GM18498 (cell line): ENCODE measurements around the gene ZNF343.

ENCODE experiments used
- ATAC-seq: cut with Tn5 transposase; IDR thresholded peaks from one replicate; pipeline ENCODE4 v1.9.1; 2021; ENCODE audit warnings: mild to moderate bottlenecking, moderate library complexity; ENCODE audit not compliant: unreplicated experiment

The ZNF343 gene

DNA sequence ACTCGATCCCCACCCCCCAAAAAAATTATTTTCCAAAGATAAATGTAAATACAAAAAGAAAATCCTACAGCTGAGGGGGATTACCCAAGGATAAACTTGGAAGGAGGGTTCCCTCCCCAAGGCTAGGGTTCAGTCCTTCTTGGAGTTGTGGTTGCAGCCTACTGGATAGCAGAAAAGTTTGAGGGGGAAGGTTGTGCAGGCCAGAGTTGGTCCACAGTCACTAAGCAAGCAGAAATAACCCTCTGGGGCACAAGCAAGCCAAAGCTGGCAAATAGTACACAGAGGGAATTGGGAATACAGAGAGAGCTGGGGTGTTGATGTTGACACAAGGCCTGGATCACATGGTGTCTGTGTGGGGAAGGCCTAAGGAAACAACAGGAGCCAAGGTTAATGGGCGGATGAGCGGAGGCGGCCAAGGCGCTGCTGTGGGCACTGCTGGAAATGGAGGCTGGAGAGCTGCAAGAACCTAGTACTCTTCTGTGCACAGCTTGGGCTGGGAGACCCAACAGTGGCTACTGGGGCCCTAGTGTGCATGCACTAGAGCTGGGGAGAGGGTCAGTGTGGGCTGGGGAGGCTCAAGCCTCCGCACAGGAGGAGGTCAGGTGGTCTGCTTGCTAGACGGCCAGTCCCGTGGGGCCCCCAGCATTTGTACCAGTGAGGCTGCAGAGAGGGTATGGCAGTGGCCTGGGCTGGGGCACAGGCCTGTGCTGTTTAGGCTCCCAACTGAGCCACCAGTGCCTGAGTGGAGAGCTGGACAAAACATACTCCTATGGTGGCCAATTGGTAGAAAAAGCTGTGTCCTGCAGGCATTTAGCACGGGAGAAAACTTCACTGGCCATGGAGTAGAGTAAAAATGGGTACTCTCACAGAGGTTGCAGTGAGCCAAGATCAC, 32.6 kb downstream of the ZNF343 start:
- ATAC-seq, result no peak

DNA sequence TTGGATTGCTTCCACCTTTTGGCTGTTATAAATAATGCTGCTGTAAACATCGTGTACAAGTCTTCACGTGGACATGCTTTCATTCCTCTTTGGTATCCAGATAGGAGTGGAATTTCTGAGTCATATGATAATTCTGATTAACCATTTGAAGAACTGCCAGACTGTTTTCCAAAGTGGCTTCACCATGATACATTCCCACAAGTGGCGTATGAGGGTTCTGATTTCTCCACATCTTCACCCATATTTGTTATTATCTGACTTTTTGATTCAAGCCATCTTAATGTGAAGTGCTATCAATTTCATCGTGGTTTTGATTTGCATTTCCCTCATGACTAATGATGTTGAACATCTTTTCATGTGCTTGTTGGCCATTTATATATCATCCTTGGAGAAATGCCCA, 35.2 kb downstream of the ZNF343 start:
- no peak for ATAC-seq

DNA sequence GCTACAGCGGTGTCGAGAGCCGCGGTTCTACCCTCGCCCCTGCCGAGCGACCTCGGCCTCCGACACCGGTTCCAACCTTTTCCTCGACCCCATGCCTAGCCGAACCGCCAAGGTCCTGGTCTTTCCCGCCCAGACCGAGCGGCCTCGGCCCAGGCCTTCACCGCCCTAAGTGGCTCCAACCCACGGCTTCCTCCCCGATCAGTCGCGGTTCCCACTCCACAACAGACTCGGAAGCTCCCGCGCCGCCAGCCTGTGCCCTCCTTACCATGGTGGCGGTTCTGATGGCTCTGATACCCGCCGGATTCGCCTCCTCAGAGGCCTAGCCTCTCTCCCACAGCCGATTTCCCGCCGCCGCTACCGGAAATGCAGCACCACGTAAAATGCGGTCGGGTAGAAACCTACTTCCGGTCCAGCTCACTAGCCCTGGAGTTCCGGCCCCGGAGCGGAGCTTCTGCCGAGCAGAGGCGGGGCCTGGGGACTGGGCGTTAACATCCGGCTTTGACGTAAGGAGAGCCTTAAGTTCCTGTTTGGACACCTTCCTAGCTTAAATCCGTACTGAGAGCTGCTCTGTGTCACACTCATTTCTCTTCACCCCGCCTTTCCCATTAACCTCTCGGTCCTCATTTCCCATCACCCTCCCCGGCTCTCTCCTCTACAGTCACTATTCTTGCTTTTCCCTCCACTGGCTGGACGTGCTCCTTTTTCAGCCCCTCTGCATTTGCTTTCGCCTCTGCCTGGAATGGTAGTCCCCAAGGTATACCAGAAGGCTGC, 38.1 kb downstream of the ZNF343 start, which contains the start of gene SNRPB:
TSS of gene SNRPB (minus strand) at position 367 of the 771 bp plus-strand sequence. CDS start at position 268, 99 bp downstream.
- ATAC-seq, result peak; percentile 95

- peak; percentile 32 for ATAC-seq
Observed at GRCh38 chr20:2469991-2470422, 38.7 kb downstream of the ZNF343 start.

GRCh38 chr20:2468581-2469407, 39.9 kb downstream of the ZNF343 start:
- ATAC-seq, result no peak

- ATAC-seq, result no peak
Observed at GRCh38 chr20:2467412-2467811, 41.3 kb downstream of the ZNF343 start.

DNA sequence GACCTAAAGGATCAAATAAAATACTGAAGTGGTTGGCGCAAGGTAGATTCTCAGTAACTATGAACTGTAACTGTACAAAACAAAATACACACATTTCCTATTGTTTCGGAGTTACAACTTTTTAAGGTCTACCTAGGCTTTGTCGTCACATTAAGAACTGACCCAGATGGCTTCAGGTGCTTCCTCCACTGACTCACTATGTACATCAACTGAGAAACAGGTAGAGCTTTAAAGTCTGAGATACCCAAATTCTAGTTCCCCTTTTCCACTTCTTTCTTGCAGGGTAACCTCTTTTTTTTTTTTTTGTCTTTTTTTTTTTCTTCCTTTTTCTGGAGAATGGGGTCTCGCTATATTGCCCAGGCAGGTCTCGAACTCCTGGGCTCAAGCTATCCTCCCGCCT, 43.6 kb downstream of the ZNF343 start:
- no peak for ATAC-seq

GRCh38 chr20:2463616-2464365, 44.9 kb downstream of the ZNF343 start:
- no peak for ATAC-seq

DNA sequence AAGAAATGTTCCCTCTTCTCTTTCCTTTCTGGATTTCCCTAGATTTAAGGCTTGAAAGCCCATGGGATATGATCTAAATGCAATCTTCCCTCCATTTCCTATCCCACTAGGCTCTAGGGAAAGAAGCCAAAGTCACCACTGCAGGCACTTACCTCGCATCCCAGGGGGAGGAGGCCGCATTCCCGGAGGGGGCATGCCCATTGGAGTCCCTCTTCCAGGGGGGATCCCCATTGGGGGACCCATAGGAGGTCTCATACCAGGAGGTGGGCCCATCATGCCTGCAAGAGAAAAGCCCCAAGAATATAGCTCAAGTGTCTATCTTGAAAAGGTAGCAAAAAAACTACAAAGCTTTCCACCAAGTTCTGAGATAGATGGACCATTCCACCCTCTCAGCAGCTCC, 46.2 kb downstream of the ZNF343 start:
- ATAC-seq, result no peak

DNA sequence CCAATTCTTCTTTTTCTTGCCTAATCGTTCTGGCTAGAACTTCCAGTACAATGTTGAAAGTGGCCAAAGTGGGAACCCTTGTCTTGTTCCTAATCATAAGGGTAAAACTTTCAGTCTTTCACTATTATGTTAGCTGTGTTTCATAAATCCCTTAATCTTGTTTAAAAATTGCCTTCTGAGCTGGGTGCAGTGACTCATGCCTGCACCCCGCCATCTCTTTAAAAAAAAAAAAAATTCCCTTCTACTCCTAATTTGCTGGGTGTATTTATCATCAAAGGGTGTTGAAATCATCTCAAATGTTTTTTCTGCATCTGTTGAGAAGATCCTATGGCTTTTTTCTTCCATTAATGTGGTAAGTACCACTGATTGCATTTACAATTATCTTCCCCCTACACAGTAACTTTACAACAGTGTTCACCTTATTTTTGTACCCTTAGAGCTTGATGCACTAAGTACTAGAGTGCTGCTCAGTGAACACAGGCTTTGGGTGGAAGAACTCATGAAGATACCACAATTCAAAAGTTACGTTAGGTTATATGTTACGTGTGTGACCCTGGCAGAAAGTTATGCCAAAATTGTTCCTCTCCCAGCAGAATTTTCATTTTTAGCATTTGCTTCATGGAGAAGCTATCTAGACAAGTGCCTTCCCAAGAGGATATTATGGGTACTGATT, 47.8 kb downstream of the ZNF343 start:
- no peak for ATAC-seq

- ATAC-seq, result no peak
Observed at GRCh38 chr20:2459981-2460751, 48.5 kb downstream of the ZNF343 start.

DNA sequence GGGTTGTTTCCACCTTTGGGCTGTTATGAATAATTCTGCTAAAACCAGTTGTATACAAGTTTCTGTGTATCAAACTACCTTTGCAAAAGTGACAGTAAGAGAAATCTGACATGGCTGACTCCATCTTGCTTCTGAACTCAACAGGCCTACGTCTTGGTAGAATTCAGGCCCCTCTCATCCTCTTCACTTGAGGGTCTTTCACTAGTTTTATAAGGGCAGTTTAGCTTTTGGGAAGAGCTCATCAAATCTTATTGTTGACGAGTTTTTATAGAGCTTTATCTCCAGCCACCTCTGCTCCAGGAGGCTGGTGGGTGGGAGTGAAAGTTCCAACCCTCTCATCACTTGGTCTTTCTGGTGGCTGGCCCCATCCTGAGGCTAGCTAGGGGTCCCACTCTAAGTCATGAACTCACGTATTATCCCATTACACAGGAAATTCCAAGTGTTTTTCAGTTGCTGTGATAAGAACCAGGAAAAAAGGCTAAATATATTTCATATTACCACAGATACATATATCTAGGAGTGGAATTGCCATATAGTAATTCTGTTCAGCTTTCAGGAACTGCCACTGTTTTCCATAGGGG, 49.7 kb downstream of the ZNF343 start:
- no peak for ATAC-seq

GRCh38 chr20:2455771-2456497, 52.8 kb downstream of the ZNF343 start:
- no peak for ATAC-seq

DNA sequence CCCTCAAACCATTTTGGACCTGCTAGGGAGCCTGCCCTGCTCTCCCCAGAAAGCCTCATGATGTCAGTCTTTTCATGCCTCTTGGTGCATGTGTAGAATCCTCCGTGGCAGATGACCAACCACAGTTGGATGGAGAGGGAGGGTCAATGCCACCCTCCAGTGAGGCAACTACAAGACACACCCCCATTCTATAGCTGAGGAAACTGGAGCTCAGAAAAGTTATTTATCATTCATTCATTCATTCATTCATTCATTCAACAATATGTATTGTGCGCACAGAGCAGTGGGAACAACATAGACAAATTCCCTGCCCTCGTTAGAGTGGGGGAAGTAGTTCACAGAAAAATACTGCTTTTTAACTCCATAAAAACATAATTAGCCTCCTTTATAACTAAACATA, 54.9 kb downstream of the ZNF343 start:
- no peak for ATAC-seq

DNA sequence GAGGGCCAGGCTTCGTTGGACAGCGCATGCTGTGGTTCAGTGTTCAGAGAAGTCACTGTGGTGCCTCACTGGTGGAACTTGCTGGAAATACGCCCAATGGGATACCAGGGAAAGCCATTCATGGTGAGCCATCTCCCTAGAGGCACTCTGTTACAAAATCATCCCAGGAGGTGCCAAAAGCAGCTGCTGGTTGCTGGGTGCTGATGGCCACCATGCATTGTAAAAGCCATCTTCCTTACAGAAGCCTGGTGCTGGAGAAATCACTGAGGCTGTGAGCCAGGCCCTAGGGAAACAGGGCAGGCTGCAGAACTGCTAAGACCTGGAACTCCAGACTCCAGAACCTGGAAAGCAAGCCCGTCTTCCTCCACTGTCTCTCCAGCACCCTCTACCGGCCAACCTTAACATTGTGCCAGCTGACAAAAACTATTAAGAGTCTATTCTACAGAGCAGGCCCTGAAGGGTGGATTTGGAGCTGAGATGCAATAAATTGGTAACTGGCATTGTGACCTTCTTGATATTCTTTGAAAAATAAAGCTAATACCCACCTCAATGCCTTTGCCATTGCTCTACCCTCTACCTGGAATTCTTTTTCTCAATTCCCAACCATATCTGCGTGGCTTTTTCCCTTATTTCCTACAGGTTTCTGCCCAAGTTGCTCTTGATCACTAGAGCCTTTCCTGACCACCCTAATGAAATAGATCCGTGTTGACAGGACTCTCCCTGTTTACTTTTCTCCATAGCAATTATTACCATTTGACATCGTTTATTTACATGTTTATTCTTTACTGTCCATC, 56.6 kb downstream of the ZNF343 start:
- no peak for ATAC-seq

- ATAC-seq, result no peak
Observed at GRCh38 chr20:2451422-2451821, 57.3 kb downstream of the ZNF343 start.

- ATAC-seq, result no peak
Observed at GRCh38 chr20:2449386-2449785, 59.3 kb downstream of the ZNF343 start.
